CD4-positive, alpha-beta T cell treated with Interleukin-2 at 100 ng/mL for 4 hours (primary cell): ENCODE measurements around the gene SH3BP4.

ENCODE experiments used
- DNase-seq: peaks from one replicate; pipeline ENCODE4 v3.0.0-alpha.2; 2020; ENCODE audit warnings: low spot score

SH3BP4 gene

DNA sequence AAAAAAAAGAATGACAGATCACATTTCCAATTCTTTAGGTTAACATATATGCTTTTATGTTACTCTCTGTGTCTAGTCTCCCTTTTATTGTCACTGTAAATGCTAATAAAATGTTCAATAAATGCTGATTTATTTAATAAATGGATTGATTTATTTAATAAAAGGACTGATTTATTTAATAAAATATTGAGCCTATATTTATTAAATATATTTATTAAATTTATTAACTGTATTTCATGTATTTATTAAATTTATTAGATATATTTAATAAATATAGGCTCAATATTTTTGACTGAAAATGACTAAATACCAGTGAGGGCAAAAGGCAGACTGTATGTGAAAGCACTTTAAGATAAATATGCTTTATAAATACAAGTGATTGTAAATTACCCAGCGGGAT is 142.6 kb downstream of the SH3BP4 start:
- no peak for DNase-seq

DNA sequence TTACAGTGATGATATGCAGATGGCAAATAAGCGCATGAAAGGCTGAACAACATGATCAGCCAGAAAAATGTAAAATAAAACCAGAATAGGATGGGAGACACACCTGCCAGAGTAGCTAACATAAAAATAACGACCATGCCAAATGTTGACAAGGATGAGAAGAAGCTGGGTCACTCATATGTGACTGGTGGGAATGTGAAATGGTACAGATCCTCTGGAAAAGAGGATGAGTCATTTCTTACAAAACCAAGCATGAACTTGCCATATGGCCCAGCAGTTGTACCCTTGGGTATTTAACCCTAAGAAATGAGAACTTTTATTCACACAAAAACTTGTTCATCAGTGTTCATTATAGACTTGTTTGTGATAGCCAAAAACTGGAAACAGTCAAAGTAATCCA is 143.8 kb downstream of the SH3BP4 start:
- DNase-seq = no peak

DNA sequence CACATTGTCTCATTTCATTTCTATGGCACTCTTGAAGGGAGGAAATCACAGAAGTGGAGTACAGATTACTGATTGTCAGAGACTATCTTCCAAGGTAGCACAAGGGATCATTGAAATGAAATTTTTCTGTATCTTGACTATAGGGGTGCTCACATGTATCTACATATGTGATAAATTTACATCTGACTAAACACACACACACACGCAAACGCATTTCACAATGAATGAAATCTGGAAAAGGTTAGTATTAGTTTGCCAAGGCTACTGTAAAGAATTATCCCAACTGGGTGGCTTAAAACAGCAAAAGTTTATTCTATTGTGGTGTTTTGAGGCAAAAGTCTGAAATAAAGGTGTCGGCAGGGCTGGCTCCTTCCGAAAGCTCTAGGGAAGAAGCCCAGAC is 144.6 kb downstream of the SH3BP4 start:
- DNase-seq = no peak

DNA sequence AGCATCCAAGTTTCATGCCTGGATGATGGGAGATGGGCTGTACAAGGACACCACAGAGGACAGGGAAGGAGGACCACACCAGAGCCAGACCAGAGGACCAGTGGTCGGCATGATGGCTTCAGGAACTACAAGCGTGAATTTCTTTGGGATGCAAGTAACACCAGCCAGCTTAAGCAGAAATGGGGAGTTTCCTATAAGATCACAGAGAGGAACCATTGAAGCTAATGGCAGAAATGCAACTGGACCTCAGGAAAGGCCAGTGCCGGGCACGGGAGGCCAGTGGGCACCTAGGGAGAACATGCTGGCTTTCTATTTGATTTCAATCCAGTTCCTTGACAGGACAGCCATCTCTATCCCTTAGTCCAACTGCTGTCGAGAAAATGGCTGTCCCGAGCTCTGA is 145.4 kb downstream of the SH3BP4 start:
- no peak for DNase-seq

DNA sequence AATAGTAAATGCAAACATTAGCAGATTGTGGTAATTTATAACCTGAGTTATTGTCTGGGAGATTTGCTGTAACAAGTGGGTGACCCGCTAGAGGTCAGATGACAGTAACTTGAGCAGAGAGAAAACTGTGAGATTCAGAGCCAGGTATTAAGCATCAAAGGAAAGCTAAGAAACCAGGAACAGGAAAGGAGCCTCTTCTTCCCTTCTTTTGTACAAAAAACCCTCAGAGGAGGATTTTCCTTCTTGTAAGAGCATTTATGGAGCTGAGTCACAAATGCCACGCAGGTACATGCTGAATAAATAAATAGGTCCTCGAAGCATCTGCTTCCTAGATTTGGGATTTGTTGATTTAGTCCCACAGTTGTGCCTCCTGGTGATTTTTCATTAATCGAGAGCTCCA is 146.5 kb downstream of the SH3BP4 start:
- DNase-seq = no peak

DNA sequence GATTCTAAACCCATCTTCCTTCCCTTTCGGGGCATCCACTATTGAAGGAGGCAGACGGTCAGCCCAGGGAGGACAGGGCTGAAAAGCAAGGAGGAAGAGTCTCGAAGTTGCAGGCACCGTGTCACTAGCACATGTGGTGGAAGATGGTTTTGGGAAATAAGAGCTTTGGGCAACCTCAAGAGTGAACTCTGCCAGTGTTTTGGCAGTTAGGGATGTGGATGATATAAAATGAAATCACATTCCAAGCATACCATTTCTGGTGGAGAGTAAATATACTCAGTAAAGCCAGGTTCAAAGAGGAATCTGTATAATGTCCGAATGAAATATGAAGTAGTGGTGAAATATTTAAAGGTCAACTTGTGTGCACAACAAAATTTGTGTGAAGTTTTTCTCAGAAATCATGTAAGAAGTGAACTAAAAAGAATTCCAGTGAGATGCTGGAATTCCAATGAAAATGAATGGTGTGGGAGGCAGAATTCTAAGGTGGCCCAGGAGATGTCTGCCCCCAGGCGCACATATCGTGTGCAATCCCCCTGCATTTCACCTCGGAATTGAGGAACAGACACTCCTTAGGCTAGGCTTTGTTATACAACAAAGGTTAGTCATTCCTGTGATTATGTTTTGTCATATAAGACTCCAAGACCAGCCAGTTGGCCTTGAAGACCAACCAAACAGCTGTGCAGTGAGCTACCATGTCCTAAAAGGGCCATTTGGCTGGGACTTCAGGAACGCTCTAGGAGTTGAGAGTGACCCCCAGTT is 147.1 kb downstream of the SH3BP4 start:
- DNase-seq = no peak

DNA sequence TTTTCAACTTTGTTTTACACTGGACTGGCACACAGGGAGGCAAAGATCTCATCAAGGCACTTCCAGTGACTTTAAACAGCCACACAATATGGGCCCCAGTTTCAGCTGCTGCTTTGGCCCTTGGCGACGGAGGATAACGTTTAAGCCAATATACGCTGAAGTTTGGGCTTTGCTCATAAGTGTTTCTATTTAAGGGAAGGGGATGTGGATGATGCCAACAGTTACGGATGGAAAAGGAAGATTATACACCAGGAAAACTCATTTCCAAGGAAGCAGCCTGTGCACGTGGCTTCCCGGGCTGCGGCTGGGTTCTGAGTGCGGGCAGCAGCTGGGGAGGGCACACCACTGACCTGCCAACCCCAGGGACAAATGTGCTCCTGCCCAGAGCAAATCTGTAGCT is 151.1 kb downstream of the SH3BP4 start:
- DNase-seq = no peak
